ENCODE measurements around the gene SCART1.
"Not testable (repeated sequence)": the region's sequence is repeated elsewhere in the genome, so short reads cannot be mapped to it uniquely, and the experiment has no call there.

The SCART1 gene

GRCh38 chr10:133431888-133432613 lies 21.7 kb upstream of the SCART1 start:
- DNase-seq (ENCODE audit: extremely low read depth in 1 of 2, low read depth in 1 of 2): not testable (repeated sequence)

DNA sequence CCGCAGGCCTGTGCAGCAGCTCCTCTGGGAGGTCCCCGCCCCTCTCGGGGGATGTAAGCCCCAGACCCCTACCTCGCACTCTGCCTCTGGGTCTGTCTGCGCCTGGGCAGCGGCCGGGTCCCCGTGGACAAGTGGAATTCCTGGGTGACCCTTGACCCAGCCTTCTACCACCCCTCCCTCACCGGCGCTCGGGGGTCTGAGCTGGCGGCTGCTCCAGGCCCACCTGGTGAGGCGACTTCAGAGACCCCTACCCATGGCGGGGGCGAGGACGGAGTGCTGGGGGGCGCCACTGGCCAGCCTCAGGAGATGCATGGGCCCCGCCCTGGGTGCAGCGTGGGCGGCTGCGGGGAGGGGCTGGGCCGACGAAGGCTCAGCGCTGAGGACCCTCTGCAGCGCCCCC lies 21.0 kb upstream of the SCART1 start:
- not testable (repeated sequence) for DNase-seq (ENCODE audit: extremely low read depth in 1 of 2, low read depth in 1 of 2)

GRCh38 chr10:133438711-133439273 lies 15.0 kb upstream of the SCART1 start:
- no peak for DNase-seq (ENCODE audit: extremely low read depth in 1 of 2, low read depth in 1 of 2)

DNA sequence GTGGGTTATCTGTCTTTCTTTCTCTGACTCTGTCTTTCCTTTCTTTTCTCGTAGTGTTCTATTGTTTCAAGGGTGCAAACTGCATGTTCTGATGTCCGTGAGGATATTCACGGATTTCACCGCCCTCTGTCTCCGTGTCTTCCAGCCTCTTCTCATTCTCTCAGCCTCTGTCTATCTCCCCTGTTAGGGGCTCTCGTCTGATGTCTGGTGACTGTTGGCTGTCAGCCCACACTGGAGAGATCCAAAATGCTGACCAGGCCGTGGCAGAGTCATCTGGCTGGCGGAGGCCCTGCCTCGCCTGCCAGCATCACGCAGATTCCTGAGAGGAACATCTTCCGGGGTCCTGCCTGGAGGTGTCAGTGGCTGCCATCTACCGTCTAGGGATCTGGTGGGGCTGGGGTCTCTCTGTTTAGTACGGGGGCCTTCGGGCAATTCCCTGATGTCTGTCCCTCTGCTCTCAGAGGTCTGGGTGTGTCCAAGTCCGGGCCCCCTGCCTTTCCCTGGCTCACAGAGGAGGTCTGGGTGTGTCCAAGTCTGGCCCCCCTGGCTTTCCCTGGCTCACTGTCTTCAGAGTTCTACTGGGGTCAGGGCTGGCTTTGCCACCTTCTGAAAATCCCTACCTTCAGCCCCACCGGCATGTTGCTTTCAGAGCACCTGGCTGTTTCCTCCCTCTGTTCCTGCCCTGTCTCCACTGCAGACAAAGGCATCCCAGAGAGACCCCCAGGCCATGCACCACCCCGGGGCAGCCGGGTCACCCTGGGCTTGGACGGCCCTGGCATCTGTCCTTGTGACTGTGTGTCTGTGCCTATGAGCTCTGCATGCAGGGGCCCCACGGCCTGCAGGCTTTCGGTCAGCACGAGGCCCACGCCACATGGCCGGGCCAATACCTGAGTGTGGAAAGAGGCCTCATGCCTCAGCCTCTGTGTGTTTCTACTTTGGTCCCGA lies 14.0 kb upstream of the SCART1 start:
- no peak for DNase-seq (ENCODE audit: extremely low read depth in 1 of 2, low read depth in 1 of 2)

GRCh38 chr10:133440633-133441285 lies 13.0 kb upstream of the SCART1 start:
- no peak for DNase-seq (ENCODE audit: extremely low read depth in 1 of 2, low read depth in 1 of 2)

- DNase-seq (ENCODE audit: extremely low read depth in 1 of 2, low read depth in 1 of 2): not testable (repeated sequence)
Observed at GRCh38 chr10:133441356-133441755, 12.4 kb upstream of the SCART1 start.

GRCh38 chr10:133441780-133442179 lies 12.0 kb upstream of the SCART1 start:
- DNase-seq (ENCODE audit: extremely low read depth in 1 of 2, low read depth in 1 of 2): no peak

DNA sequence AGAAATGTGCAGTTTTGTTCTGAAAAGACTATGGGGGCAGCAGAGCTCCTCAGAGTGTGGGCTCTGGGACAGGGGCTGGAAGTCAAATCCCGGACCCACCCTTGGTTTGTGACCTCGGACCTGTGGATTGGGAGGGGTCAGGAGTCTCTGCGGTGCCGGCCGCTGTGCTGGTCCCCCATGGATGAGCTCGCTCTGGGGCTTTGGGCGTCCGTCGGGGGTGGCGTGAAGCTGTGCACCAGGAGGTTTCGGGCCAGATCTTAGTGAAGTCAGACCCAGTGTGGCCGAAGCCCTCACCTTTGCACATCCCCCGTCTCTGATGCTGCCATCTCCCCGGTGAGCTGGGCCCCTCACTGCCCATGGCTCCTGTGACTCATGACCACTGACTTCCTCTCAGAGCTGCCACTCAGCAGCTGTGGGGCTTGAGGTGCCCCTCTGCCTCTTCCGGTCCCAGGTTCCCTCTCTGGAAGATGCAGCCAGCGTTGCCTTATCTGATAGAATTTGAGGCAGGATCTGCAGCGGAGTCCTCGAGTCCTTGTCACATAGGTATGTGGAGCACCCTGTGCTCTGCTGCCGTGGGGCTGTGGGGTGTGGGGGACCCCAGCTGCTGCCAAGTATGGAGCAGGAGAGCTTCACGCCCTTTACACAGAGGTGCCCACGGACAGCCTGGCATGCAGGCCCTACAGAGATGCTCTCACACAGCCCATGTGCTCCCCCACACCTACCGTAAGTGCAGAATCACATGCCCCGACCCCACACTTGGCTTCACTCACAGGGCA lies 11.4 kb upstream of the SCART1 start:
- no peak for DNase-seq (ENCODE audit: extremely low read depth in 1 of 2, low read depth in 1 of 2)

GRCh38 chr10:133442967-133443924 lies 10.5 kb upstream of the SCART1 start:
- no peak for DNase-seq (ENCODE audit: extremely low read depth in 1 of 2, low read depth in 1 of 2)

DNA sequence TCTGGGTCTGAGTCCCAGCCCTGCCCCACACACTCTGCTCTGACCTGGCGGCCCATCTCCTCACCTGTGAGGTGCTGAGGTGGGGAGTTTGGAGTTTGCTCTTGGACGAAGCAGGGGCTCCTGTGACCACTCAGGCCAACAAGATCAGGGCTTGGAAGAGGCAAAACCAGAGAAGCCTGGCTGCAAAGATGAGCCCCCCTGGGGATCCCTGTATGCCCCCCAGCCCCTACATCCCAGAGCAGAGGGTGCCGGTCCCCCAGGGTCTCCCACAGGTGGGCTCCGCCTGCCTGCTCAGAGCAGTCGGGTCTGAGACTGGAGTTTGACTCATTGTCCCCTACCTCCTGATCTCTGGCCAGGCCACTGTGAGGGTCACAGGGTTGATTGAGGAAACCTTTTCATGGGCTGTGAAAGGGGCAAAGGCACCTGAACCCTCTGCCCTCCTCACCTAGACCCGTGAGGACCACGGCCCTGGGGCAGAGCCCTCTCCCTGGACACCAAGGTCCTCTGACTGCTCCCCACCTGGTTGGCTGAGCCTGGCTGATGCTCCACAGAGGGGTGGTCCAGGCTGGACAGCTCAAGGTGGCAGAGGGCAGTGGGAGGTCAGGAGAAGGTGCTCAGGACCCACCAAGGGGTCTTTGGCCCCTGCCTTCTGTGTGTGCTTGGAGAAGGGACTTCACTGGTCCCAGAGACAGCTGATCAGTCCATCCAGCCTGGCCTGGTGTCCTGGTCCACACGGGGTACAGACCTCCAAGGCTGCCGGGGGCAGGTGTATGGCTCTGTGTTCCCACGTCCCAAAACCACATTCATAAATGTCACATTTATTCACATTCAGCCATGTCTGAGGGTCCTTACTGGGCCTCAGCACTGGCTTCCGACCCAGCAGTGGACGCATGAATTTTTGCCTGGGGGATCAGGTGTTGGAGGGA lies 9.1 kb upstream of the SCART1 start:
- DNase-seq (ENCODE audit: extremely low read depth in 1 of 2, low read depth in 1 of 2): no peak

- DNase-seq (ENCODE audit: extremely low read depth in 1 of 2, low read depth in 1 of 2): no peak
Observed at GRCh38 chr10:133445268-133445732, 8.4 kb upstream of the SCART1 start.

DNA sequence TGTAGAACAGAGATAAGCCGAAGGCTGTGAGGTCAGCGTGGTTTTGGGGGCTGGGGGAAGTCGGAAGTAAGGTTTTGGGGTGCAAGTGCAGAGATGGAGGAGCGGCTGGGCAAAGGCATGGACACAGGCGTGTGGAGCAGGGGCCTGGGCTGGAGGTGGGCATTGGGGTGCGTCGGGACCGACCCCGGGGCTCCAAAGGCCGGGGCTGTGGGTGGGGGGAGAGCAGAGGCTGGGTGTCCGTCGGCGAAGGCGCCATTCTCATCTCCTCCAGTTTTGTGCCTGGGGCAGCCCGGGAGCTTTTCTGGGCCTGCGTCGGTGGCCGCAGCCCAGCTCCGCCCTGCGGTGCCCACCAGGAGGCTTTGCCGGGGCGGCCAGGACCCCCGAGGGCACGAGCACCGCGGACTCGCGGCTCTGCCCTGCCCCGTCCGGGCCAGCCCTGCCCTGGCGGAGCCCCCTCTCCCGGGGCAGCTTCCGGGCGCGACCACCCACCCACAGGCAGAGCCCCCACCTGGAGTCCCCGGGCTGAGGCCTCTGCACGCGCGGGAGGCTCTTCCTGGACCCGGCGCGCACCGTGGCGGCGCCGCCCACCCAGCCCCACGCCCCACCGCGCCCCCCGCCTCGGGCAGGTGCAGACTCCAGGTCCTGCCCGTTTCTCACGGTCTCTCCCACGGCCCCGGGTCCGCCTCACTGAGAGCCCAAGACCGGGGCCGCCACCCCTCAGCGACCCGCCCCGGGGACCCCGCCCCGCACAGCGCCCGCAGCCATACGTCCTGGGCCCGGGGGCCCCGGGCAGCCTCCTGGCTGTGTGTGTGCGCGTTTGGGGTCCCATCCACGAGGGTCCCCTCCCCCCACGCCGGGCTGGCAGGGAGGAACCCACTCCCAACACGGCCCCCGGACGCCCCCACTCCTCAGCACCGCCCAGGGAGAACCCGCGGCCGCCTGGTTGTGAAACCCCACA lies 7.7 kb upstream of the SCART1 start:
- DNase-seq (ENCODE audit: extremely low read depth in 1 of 2, low read depth in 1 of 2): no peak

- no peak for DNase-seq (ENCODE audit: extremely low read depth in 1 of 2, low read depth in 1 of 2)
Observed at GRCh38 chr10:133446979-133447378, 6.8 kb upstream of the SCART1 start.

DNA sequence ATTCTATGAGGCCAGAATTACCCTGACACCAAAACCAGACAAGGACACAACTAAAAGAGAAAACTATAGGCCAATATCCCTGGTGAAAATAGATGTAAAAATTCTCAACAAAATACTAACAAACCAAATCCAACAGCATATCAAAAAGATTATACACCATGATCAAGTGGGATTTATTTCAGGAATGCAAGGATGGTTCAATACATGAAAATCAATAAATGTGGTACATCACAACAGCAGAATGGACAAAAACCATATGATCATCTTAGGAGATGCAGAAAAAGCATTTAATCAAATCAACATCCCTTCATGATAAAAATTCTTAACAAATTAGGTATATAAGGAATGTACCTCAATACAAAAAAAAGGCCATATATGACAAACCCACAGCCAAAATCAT lies 5.6 kb upstream of the SCART1 start:
- DNase-seq (ENCODE audit: extremely low read depth in 1 of 2, low read depth in 1 of 2): no peak

GRCh38 chr10:133451346-133451745 lies 2.4 kb upstream of the SCART1 start:
- no peak for DNase-seq (ENCODE audit: extremely low read depth in 1 of 2, low read depth in 1 of 2)

DNA sequence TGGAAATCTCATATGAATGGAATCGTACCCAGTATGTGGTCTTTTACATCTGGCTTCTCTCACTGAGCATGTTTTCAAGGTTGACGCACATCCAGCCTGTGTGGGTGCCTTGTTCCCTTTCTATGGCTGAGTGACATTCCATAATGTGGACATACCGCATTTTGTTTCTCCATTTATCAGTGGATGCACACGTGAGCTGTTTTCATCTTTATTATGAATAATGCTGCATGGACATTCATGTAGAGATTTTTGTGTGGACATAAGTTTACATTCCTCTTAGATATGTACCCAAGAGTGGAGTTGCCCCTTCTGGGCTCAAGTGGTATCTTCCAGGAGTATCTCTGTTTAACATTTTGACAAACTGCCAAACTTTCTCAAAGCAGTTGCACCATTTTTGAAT lies 1.3 kb upstream of the SCART1 start:
- no peak for DNase-seq (ENCODE audit: extremely low read depth in 1 of 2, low read depth in 1 of 2)

Data from activated CD8-positive, alpha-beta memory T cell treated with anti-CD3 and anti-CD28 coated beads for 1 hour (primary cell).